Stimulated activated naive CD8-positive, alpha-beta T cell treated with anti-CD3 and anti-CD28 coated beads, Interleukin-15, amount 100 ng/mL, for 72 hours (primary cell): ENCODE data around the gene ECEL1.
A peak's percentile ranks its signal among the peaks of the same experiment; 100 is the strongest.
"Not testable (repeated sequence)": the region's sequence is repeated elsewhere in the genome, so short reads cannot be mapped to it uniquely, and the experiment has no call there.

Experiments
- ATAC-seq: fragments of 150-1000 bp; cut with Tn5 transposase; 2 replicates; pipeline ENCODE4 v1.10.0; 2021; ENCODE audit warnings: mild to moderate bottlenecking, moderate library complexity
- DNase-seq, 2 donors: peaks; one replicate each; pipeline ENCODE4 v3.0.0; 2021 to 2022
- H3K27ac Mint-ChIP-seq, 2 donors: one replicate each; pipeline ENCODE4 v1.8.0; 2022; ENCODE audit warnings: mild to moderate bottlenecking in 2 of 2, mixed read lengths in 2 of 2, moderate library complexity in 2 of 2
- H3K27me3 Mint-ChIP-seq: one replicate; pipeline ENCODE4 v1.8.0; 2022; ENCODE audit warnings: mixed read lengths
- H3K4me1 Mint-ChIP-seq: one replicate; pipeline ENCODE4 v1.8.0; 2022; ENCODE audit warnings: mild to moderate bottlenecking, mixed read lengths
- H3K4me3 Mint-ChIP-seq, 2 donors: one replicate each; pipeline ENCODE4 v1.8.0; 2022; ENCODE audit warnings: mild to moderate bottlenecking in 2 of 2, mixed read lengths in 2 of 2, moderate library complexity in 1 of 2
- H3K9me3 Mint-ChIP-seq, 2 donors: one replicate each; pipeline ENCODE4 v1.8.0; 2022; ENCODE audit warnings: mixed read lengths in 2 of 2

The ECEL1 gene

DNA sequence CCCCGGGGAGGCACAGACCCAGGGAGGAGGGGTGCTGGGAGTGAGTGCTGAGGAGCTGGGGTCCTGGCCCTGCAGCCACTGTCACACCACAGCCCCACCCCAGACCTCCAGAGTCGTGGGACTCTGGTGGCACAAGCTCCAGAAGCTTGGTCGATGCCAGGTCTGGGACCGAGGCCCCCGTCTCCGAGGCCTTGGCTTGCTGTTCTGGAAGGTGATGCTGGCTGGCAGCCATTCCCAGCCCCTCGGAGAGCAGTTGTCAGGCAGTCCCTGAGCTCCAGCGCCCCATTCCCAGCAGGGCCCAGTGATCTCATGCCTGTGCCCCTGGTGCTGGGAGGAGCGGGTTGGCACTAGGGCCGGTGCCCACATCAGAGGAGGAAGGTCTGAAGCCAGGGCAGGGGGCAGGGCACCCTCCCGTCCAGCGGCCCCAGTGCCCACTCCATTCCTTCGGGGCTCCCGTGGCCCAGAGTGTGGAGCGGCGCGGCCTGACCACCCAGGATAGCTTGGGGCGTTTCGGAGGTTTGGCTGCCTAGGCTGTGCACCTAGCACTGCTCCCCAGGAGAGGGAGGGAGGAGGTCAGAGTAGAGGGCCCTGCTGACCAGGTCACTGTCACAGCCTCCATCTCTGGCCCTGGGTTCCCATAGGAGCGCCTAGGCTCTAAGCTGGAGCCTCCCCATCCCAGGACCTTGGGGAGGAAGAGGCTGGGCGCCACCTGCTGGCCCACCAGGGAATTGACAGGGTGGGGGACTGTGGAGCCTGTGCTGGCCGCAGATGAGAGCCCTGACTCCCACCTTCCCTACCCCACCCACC lies 48.5 kb downstream of the ECEL1 start:
- peak; percentile 42 for DNase-seq
- Mint-ChIP-seq H3K27me3 (peaks cover 8% of the 10 kb centered on the region), H3K27ac (no peak overlapping the region), H3K4me3 (no peak overlapping the region), H3K9me3 (no peaks in the 10 kb centered on the region), H3K4me1 (peaks cover 13% of the 10 kb centered on the region)
- ATAC-seq = peak; percentile 27

DNA sequence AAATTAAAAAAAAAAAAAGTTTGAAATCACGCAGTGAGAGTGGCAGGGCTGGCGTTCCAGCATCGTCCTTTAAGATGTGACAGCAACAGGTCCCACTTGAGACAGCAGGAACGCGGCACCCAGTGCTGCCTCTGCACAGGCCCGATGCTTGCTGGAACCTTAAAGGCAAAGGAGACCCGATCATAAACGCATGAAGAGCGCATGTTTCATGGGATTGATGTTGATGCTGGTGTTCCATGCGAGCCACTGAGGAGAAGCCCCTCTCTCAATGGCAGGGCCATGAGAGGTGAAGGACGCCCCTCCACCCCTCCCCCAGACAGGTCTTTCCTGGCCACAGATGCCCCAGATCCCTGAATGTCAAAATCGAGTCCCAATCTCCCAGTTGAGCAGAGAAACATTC lies 49.5 kb downstream of the ECEL1 start:
- Mint-ChIP-seq H3K4me1 (peaks cover 12% of the 10 kb centered on the region), H3K9me3 (no peaks in the 10 kb centered on the region), H3K27me3 (peaks cover 8% of the 10 kb centered on the region), H3K27ac (no peak overlapping the region), H3K4me3 (no peak overlapping the region)
- ATAC-seq (no peak), DNase-seq (no peak)

DNA sequence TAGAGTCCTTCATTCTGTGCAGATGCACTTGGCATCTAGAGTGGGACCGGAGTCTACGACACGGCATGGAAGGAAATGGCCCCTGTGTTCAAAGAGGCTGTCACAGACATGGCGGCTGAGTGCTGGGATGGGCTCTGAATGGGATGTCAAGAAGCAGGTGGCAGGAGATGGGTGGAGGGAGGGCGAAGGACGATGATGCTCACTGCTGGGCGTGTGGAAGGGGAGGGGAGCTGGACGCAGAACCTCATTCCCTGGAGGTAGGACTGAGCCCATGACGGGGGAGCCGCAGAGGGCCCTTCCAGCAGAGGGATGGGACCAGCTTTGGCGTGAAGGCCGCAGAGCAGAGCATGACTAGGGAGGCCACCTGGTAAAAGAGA lies 50.5 kb downstream of the ECEL1 start:
- no peak for DNase-seq
- ATAC-seq = no peak
- Mint-ChIP-seq H3K27me3 (peaks cover 8% of the 10 kb centered on the region), H3K9me3 (no peaks in the 10 kb centered on the region), H3K4me3 (no peak overlapping the region), H3K27ac (no peak overlapping the region), H3K4me1 (peaks cover 12% of the 10 kb centered on the region)

DNA sequence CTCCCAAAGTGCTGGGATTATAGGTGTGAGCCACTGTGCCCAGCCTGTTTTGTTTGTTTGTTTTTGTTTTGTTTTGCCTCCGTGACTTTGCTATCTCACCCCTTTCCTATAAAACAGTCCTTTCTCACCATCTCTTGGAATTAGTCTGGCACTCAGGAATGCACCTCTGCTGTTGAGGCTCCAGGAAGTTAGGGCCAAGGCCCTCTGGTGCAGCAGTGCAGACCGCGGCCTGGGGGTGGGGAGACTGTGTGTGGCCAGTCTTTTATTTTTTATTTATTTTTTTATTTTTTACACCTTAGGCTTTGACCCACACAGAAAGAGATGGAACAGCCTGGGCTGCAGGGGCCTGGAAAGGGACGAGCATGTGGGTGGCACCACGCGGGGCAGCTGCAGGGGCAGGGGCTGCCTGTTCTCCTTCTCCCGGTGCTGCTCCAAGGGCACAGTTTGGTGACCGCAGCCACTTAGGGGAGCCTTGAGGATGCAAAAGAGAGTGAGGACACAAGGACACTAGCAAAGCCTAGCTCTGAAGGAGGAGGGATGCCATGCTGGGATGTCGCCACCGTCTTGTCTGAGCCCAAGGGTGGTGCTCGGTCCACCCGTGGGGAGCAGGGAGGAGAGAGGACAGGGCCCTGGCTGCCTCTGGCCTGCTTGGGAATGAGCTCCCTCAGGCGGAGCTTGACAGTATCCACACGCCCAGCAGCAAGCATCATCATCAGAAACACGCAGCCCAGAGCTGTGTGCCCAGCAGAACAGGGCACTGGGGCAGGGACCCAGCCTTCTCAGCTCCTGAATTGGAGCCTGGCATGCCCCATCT lies 51.0 kb downstream of the ECEL1 start:
- DNase-seq (no peak), ATAC-seq (no peak)
- H3K27ac Mint-ChIP-seq = no peak overlapping the region
- H3K9me3 Mint-ChIP-seq = no peaks in the 10 kb centered on the region
- no peak overlapping the region for H3K4me3 Mint-ChIP-seq
- peaks cover 12% of the 10 kb centered on the region for H3K4me1 Mint-ChIP-seq
- H3K27me3 Mint-ChIP-seq = peaks cover 8% of the 10 kb centered on the region

DNA sequence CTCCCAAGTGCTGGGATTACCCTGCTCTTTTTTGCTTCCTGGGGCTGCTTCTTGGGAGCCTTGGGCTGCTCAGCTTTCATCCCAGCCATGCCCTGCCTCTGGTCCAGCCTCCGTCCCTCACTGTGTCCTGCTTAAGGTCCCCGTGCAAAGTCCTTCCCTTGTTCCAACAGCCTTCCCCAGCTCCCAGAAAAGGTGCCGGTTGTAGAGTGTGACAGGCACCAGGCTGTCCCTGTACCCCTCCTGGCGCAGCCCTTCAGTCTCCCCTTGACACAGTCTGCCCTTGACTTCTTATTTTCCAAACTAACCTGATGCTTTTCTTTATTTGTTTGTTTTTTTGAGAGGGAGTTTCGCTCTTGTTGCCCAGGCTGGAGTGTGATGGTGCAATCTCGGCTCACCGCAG lies 51.8 kb downstream of the ECEL1 start:
- no peak for DNase-seq
- Mint-ChIP-seq H3K4me1 (peaks cover 12% of the 10 kb centered on the region), H3K4me3 (no peak overlapping the region), H3K9me3 (no peaks in the 10 kb centered on the region), H3K27me3 (peaks cover 5% of the 10 kb centered on the region), H3K27ac (no peak overlapping the region)
- ATAC-seq = no peak

DNA sequence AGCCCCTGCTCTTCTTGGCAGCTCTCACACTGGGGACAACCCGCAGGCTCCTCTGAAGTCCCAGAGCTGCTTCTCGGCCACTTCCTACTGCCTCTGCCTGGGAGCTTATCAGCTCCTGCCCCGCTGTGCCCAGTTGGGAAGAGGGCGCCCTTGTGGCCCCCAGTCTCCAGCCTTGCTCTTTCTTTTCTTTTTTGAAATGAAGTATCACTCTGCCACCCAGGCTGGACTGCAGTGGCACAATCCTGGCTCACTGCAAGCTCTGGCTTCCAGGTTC lies 52.3 kb downstream of the ECEL1 start:
- no peak for DNase-seq
- Mint-ChIP-seq H3K9me3 (no peaks in the 10 kb centered on the region), H3K27me3 (peaks cover under 1% of the 10 kb centered on the region), H3K27ac (peak overlapping the region in 1 of 2 donors; percentile 2), H3K4me3 (no peak overlapping the region), H3K4me1 (peaks cover 8% of the 10 kb centered on the region)
- no peak for ATAC-seq

DNA sequence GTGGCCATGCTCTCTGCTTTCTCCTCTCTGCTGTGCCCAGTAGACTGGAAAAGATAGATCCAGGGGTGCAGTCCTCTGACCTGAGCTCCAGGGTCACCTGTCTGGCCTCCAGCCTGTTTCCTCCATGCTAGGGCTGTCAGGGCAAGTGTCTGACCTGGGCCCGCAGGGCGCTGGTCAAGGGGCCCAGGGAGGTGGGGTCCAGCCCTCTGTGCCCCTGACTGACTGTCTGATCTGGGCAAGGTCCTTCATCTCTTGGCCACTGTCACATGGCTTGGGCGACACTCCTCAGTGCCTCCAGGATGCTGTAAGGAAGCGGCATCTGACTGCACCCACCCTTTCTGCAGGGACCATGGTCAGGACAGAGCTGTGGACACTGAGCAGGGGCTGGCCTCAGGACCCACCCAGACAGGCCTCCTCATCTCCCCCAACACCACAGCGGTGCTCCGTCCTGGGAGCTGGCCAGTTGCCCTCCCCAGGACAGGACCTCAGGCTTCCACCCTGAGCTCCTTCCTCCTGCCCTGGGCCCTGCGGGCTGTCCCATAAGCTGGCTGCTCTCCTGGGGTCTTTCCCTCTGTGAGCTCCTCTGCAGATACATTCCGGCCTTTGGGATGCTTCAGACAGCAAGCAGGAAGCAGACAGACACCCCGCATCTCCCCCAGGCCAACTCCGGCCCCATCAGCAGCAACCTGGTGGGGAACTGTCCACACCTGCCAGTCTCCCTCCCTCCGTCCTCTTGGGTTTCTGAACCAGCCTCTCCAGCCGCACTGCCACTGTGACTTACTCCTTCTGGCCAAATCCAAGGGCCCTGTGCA lies 52.9 kb downstream of the ECEL1 start:
- no peak for ATAC-seq
- H3K27me3 Mint-ChIP-seq = no peaks in the 10 kb centered on the region

DNA sequence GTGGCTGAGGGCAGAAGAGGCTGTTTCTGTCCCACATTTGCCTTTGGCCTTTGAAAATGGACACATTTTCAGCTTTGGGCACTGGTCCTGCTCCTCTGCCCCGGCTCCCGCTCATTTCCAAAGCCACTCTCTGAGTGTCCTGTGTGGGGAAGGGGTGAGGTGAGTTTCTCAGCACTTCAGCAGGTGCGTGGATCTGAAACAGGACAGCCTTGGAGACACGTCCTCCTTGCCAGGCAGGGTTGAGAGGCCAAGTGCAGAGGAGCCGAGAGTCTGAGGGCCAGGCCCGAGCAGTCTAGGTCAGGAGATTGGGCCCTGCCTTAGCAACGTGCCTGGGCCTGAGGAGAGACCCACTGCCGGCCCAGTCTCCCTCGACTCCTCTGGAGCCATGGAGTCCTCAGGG lies 53.5 kb downstream of the ECEL1 start:
- H3K27ac Mint-ChIP-seq = no peak overlapping the region
- no peaks in the 10 kb centered on the region for H3K4me1 Mint-ChIP-seq
- H3K4me3 Mint-ChIP-seq = no peak overlapping the region
- H3K9me3 Mint-ChIP-seq = no peaks in the 10 kb centered on the region
- no peak for ATAC-seq
- no peak for DNase-seq
- H3K27me3 Mint-ChIP-seq = no peaks in the 10 kb centered on the region

More for the DNA sequence above, 52.9 kb downstream of the ECEL1 start:
- peak overlapping the region in 1 of 2 donors; percentile 2 for H3K27ac Mint-ChIP-seq
- peaks cover 2% of the 10 kb centered on the region for H3K4me1 Mint-ChIP-seq
- DNase-seq = no peak
- H3K9me3 Mint-ChIP-seq = no peaks in the 10 kb centered on the region
- H3K4me3 Mint-ChIP-seq = no peak overlapping the region

DNA sequence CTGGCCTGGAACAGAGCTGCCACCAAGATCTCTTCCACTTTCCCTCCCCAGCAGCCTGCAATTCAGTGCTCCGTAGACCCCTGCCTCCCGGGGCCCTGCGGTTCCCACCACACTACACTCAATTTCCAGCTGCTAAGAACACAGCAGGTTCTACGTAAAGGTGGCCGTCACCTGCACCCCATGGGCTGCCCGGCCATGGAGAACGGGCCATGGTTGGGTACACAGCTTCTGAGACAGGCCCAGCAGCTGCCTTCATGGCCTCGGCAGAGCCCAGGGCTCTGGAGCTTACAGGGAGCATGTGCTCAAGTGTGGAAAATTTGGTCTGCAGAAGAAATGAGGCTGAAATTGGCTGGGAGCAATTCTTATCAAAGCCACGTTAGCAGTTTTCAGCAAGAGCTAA lies 54.0 kb downstream of the ECEL1 start:
- not testable (repeated sequence) for H3K4me3 Mint-ChIP-seq, H3K27ac Mint-ChIP-seq, ATAC-seq, H3K27me3 Mint-ChIP-seq, DNase-seq, H3K4me1 Mint-ChIP-seq, H3K9me3 Mint-ChIP-seq

DNA sequence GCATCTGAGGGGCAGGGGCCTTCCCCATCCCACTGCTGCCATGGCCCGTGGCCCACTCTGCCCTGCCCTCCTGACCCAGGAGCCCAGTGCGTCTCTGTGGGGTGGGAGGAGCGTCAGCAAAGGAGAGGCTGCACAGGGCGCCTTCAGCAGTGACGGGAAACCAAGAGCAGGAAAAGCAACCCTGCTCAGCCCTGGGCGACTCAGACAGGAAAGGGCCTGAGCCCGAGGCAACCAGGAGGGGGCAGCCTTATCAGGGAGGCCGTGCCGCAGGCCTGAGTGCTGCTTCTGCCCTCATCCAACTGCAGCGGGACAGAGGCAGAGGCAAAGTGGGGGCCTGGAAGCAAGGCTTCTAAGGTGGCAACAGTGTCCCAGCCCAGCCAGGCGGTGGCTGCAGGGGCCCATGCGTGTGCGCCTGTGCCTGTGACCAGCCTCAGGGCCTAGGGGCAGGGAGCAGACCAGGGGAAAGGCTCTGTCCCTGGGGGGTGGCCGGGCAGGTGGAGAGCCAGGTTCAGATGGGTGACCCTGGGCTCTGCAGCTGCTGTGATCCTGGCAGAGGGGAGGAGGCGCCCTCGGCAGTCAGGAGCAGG lies 54.9 kb downstream of the ECEL1 start:
- Mint-ChIP-seq H3K27me3 (no peaks in the 10 kb centered on the region), H3K9me3 (no peaks in the 10 kb centered on the region)

DNA sequence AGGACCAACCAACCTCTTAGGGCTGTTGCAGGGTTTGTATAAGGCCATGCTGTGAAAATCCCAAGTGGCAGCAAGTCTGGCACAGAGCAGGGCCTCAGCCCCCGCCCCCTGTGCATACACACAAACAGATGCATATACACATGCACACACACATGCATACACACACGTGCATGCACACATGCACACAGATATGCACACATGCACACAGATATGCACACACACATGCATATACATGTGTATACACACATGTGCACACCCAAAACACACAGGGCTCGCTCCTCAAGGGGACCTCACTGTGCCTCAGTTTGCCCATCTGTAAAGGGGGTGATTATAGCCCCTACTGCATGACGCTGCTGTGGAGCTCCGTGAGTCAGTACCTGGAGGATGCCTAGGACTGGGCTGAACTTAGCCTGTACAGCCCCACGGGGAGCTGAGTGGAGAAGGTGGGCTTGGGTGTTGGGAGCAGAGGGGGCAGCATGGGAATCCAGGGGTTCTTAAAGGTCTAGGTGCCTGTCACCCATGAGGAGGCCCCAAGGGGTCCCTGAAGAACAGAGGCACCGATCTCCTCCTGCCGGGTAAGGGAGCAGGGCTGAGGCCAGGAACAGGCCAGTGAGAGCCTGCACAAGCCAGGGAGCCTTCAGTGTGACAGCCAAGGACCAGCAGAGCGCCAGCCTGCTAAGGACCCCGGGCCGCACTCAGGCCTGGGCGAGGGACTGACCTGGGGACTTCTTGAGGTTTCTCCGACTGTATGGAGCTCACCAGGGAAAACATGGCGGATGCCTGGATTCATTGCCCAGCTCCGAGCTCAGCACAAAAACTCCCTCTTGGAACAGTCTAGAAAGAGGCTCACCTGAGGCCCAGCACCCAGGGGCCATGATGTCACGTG lies 55.7 kb downstream of the ECEL1 start:
- DNase-seq (no peak), ATAC-seq (peak; percentile 36)
- H3K9me3 Mint-ChIP-seq = no peaks in the 10 kb centered on the region
- peak overlapping the region in 1 of 2 donors; percentile 71 for H3K27ac Mint-ChIP-seq
- H3K27me3 Mint-ChIP-seq = no peaks in the 10 kb centered on the region
- H3K4me1 Mint-ChIP-seq = no peaks in the 10 kb centered on the region
- no peak overlapping the region for H3K4me3 Mint-ChIP-seq

More for the DNA sequence above, 54.9 kb downstream of the ECEL1 start:
- Mint-ChIP-seq H3K4me1 (no peaks in the 10 kb centered on the region), H3K27ac (no peak overlapping the region), H3K4me3 (no peak overlapping the region)
- peak; percentile 63 for ATAC-seq
- no peak for DNase-seq
